Measurements from ENCODE around the gene SALL3. TPM values are rescaled to one million over a fixed set of nuclear protein-coding genes. Genes with fewer than 3 reads are reported as not detected.
"Not testable (repeated sequence)": the region's sequence is repeated elsewhere in the genome, so short reads cannot be mapped to it uniquely, and the experiment has no call there.

The SALL3 gene
- not detected in 2 replicates for total RNA-seq (2014; rRNA removed; shearing (Covaris generic))

DNA sequence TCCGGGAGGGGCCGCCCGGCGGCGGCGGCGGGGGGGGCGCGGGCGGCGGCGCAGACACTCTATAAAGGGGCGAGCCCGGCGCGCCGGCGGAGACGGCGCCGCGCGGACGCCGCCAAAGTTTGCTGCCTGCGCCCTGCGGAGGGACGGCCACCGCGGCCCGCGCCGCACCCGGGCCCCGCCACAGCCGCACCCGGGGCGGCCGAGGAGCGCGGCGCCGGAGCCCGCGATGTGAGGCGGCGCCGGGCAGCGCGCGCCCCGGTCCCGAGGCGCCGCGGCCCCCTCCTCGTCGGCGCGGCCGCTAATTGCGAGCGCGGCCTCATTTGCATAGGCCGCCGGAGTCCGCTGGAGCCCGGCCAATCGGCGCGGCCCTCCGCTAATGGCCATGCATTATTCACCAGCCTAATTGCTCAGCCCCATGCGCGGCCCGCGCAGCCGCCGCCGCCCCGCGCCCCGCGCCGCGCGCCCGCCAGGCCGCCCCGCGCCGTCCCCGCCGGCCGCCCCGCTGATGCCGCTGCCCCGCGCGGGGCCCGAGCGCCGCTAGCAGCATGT is at the start of gene SALL3:
Gene SALL3 (plus strand): TSS at position 89 of the 549 bp plus-strand sequence. CDS start 457 bp downstream, at position 546.
- no peak for DNase-seq (ENCODE audit: low spot score)

GRCh38 chr18:78932281-78932680 is 47.3 kb upstream of the SALL3 start:
- no peak for DNase-seq (ENCODE audit: low spot score)

DNA sequence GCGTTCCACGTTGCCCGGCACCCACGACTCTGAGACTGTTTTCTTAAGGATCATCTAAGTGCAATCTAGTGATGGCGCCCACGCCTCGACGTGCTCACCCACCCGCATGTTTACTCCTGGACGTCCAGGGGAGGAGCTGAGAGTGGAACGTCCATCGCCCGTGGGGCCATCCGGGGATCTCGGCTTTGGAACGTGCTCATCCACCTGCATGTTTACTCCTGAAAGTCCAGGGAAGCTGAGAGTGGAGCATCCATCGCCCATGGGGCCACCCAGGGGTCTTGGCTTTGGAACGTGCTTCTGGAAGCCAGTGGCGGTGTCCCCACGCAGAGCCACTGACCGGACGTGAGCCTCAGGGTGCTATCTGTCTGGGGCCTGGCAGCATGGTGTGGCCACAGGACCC is 45.6 kb upstream of the SALL3 start:
- DNase-seq (ENCODE audit: low spot score): no peak

GRCh38 chr18:78934551-78935225 is 44.9 kb upstream of the SALL3 start:
- DNase-seq (ENCODE audit: low spot score): no peak

- no peak for DNase-seq (ENCODE audit: low spot score)
These were observed 44.2 kb upstream of the SALL3 start for GRCh38 chr18:78935406-78935805.

DNA sequence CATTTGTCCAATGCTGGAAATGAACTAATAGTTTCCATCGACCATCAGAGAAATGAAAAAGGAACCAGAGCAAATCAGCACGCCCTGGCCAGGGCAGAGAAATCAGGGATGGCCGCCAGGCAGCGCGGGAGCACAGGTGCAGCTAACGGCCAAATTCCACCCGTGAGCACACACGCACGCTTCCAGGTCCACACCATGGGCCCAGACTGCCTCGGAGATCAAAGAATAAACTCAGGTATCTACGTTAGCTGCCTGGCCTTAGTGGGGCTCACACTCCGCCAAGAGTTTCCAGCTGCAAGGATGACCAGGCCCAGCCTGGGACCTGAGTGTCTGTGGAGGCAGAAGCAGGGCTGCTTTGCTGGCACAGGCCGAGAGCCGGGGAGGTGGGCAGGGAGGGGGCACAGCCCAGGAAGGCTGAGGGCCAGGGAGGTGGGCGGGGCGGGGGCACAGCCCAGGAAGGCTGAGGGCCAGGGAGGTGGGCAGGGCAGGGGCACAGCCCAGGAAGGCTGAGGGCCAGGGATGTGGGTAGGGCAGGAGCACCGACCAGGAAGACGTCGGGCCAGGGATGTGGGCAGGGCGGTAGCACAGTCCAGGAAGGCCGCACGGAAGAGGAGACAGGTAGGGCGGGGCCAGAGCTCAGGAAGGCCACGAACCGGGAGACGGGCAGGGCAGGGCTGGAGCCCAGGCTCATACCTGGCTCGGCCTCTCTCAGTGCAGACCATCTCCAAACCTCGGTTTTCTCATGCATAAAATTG is 43.2 kb upstream of the SALL3 start:
- DNase-seq (ENCODE audit: low spot score): no peak

DNA sequence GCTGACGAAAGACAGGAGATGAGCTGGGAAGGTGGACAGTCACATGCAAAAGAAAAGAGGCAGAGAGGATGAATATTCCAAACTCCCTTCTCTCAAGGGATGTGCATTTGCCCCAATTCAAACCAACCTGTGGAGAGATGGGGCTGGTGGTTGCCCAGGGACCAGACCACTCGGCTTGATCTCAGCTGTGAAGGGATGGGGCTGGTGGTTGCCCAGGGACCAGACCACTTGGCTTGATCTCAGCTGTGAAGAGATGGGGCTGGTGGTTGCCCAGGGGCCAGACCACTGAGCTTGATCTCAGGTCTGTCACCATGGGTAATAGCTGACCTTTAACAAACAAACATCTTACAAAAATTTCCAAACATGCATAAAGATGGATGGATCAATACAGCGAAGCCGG is 42.5 kb upstream of the SALL3 start:
- DNase-seq (ENCODE audit: low spot score): no peak

DNA sequence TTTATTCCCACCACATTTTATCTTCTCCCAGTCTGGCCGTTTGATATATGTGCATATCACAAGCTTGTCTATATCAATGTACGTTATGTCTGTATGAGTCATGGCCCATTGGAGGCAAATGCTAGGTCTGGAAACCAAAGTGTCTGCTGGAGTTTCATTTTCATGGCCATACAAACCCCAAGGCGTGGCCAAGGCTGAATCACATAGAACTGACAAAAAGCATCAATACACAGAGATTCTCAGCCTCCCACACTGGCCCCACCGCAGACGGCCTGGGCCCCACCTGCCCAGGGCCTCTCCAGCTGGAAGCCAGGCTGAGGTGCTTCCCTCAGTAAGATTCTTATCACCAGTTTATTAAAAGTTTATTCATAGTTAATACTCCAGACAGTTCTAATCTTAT is 40.5 kb upstream of the SALL3 start:
- no peak for DNase-seq (ENCODE audit: low spot score)

DNA sequence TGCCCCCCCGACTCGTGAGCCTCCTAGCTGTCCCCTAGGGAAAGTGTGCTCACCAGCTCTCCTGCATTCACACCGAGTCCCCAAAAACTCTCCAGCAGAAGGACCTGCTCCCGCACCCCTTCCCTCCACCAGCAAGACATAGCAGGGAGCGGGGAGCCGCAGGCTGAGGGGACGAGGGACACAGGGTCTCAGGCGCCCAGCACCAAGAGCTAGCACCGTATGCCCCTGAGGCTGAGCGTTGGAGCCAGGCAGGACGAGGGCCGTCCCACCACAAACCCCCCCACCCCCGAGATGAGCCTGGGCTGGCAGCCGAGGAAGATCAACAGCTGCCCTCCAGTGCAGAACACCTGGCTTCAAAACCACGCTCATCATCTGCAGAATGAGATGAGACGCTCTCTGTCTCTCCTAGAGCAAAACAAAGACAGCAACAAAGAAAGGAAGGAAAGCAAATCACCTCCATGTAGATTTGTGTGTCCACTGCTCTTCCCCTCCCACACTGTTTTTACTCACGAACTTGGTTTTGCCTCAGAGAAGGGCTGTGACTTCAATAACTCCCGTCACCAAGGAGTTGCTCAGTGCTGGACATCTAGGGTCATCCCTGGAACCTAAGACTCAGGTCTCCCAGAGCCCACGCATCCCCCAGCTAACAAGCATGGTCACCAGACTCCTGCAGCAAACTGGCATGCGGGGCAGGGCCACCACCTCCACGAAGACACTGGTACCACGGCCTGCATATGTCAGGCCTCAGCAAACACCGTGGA is 39.7 kb upstream of the SALL3 start:
- DNase-seq (ENCODE audit: low spot score): no peak

- DNase-seq (ENCODE audit: low spot score): not testable (repeated sequence)
These were observed 37.4 kb upstream of the SALL3 start for GRCh38 chr18:78942236-78942635.

GRCh38 chr18:78945628-78946027 is 34.0 kb upstream of the SALL3 start:
- DNase-seq (ENCODE audit: low spot score): no peak

- no peak for DNase-seq (ENCODE audit: low spot score)
These were observed 32.3 kb upstream of the SALL3 start for GRCh38 chr18:78947291-78947690.

- DNase-seq (ENCODE audit: low spot score): no peak
These were observed 31.4 kb upstream of the SALL3 start for GRCh38 chr18:78948221-78948620.

GRCh38 chr18:78948707-78949106 is 30.9 kb upstream of the SALL3 start:
- no peak for DNase-seq (ENCODE audit: low spot score)

GRCh38 chr18:78949216-78949615 is 30.4 kb upstream of the SALL3 start:
- DNase-seq (ENCODE audit: low spot score): no peak

DNA sequence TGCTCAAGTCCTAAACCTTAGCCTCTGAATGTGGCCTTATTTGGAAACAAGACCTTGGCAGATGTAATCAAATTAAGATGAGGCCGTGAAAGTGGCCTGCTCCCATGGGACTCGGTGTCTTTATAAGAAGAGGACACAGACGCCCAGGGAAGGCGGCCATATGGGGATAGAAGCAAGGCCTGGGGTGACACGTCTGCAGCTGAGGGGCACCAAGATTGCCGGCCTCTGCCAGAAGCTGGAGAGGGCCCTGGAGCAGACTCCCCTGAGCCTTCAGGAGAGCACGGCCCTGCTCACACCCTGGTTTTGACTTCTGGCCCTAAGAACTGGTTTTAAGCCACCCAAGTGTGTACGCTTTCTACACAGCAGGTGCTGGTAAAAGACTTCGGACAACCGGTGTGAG is 29.2 kb upstream of the SALL3 start:
- no peak for DNase-seq (ENCODE audit: low spot score)

DNA sequence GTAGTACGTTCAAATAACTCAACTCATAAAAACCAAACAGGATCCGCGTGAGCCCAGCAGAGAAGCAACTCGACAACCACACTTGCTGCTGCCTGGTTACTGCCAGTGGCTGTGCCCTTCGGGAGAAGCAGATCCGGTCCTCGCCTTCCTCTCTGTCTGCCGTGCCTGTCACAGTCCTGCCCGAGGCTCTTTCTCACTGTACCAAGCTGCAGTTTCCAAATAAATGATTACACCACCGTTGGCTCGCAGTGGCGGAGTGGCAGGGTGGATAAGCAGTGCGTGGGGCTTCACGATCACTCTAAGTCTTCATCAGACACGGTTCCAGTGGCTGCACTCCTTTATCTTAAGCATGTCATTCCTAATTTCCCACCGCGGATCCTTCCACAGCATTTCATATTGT is 26.1 kb upstream of the SALL3 start:
- no peak for DNase-seq (ENCODE audit: low spot score)

GRCh38 chr18:78955051-78955450 is 24.6 kb upstream of the SALL3 start:
- DNase-seq (ENCODE audit: low spot score): no peak

DNA sequence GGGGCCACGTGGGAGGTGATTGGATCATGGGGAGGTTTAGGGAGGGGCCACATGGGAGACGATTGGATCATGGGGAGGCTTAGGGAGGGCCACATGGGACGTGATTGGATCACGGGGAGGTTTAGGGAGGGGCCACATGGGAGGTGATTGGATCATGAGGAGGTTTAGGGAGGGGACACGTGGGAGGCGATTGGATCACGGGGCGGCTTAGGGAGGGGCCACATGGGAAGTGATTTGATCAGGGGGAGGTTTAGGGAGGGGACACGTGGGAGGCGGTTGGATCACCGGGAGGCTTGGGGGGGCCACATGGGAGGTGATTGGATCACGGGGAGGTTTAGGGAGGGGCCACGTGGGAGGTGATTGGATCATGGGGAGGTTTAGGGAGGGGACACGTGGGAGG is 22.5 kb upstream of the SALL3 start:
- DNase-seq (ENCODE audit: low spot score): no peak

DNA sequence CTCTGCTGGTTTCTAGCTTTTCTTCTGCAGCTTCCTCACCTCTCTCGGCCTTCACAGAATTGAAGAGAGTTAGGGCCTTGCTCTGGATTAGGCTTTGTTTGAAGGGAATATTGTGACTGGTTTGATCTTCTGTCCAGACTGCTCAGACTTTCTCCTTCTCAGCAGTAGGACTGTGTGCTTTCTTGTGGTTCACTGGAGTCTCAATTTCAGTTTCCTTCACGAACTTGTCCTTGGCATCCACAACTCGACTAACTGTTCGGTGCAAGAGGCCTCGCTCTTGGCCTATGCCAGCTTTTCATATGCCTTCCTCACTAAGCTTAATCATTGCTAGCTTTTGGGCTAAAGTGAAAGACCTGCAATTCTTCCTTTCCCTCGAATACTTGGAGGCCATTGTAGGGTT is 18.9 kb upstream of the SALL3 start:
- no peak for DNase-seq (ENCODE audit: low spot score)

- no peak for DNase-seq (ENCODE audit: low spot score)
These were observed 17.5 kb upstream of the SALL3 start for GRCh38 chr18:78962098-78962497.

- not testable (repeated sequence) for DNase-seq (ENCODE audit: low spot score)
These were observed 14.9 kb upstream of the SALL3 start for GRCh38 chr18:78964727-78965126.

All from HT-29 (cell line).